MM.1S (cell line): ENCODE measurements around the gene MGARP.
A peak's percentile ranks its signal among the peaks of the same experiment; 100 is the strongest.

Experiments used
- DNase-seq: peaks from one replicate; pipeline ENCODE4 v3.0.0-alpha.2; 2015
- H2AFZ ChIP-seq: fragments of 300-600 bp; sonication (generic); 2 replicates; pipeline ENCODE4 v1.6.0; 2016; ENCODE audit warnings: antibody characterized with exemption, low read length
- H3F3A ChIP-seq: fragments of 300-600 bp; sonication (generic); 2 replicates; pipeline ENCODE4 v1.6.1; 2016; ENCODE audit warnings: mild to moderate bottlenecking, antibody characterized with exemption, low read length, moderate library complexity, mixed read lengths; ENCODE audit not compliant: insufficient read depth
- H3K27ac ChIP-seq: fragments of 300-600 bp; sonication (generic); 2 replicates; pipeline ENCODE4 v1.5.1; 2016; ENCODE audit warnings: mild to moderate bottlenecking, low read length
- H3K27me3 ChIP-seq: fragments of 300-600 bp; sonication (generic); replicated peaks from 2 replicates; pipeline ENCODE4 v1.6.0; 2016; ENCODE audit warnings: low read length; ENCODE audit not compliant: insufficient read depth
- H3K36me3 ChIP-seq: fragments of 300-600 bp; sonication (generic); replicated peaks from 2 replicates; pipeline ENCODE4 v1.6.1; 2016; ENCODE audit warnings: mild to moderate bottlenecking, low read length, mixed read lengths; ENCODE audit not compliant: insufficient read depth
- H3K4me1 ChIP-seq: fragments of 300-600 bp; sonication (generic); 2 replicates; pipeline ENCODE4 v1.6.1; 2016; ENCODE audit warnings: low read length, mixed read lengths
- H3K4me2 ChIP-seq: fragments of 300-600 bp; sonication (generic); 2 replicates; pipeline ENCODE4 v1.6.0; 2016; ENCODE audit warnings: low read depth, low read length
- H3K4me3 ChIP-seq: fragments of 300-600 bp; sonication (generic); 2 replicates; pipeline ENCODE4 v1.5.1; 2016; ENCODE audit warnings: low read length, mixed read lengths
- H3K79me2 ChIP-seq: fragments of 300-600 bp; sonication (generic); 2 replicates; pipeline ENCODE4 v1.6.1; 2016; ENCODE audit warnings: mixed run types, low read length, mixed read lengths
- H3K9ac ChIP-seq: fragments of 300-600 bp; sonication (generic); 2 replicates; pipeline ENCODE4 v1.6.1; 2016; ENCODE audit warnings: low read length, mixed read lengths
- H3K9me2 ChIP-seq: fragments of 300-600 bp; sonication (generic); replicated peaks from 2 replicates; pipeline ENCODE4 v1.6.1; 2016; ENCODE audit warnings: mild to moderate bottlenecking, low read length, mixed read lengths; ENCODE audit not compliant: insufficient read depth
- H3K9me3 ChIP-seq: fragments of 300-600 bp; sonication (generic); replicated peaks from 2 replicates; pipeline ENCODE4 v1.6.1; 2016; ENCODE audit warnings: mild to moderate bottlenecking, low read length, mixed read lengths; ENCODE audit not compliant: insufficient read depth
- H4K20me1 ChIP-seq: fragments of 300-600 bp; sonication (generic); 2 replicates; pipeline ENCODE4 v1.6.1; 2016; ENCODE audit warnings: mild to moderate bottlenecking, low read length, moderate library complexity, mixed read lengths; ENCODE audit not compliant: insufficient read depth
- CTCF ChIP-seq: fragments of 300-600 bp; sonication (generic); IDR thresholded peaks from 2 replicates; pipeline ENCODE4 v1.5.1; 2016; ENCODE audit warnings: antibody characterized with exemption, low read length, mixed read lengths
- EZH2 ChIP-seq: fragments of 300-600 bp; sonication (generic); optimal IDR thresholded peaks from 2 replicates; pipeline ENCODE3; 2017; ENCODE audit warnings: low read depth, mild to moderate bottlenecking, antibody characterized with exemption, low read length, mixed read lengths
- EZH2phosphoT487 ChIP-seq: fragments of 300-600 bp; sonication (generic); IDR thresholded peaks from 2 replicates; pipeline ENCODE4 v1.6.1; 2018; ENCODE audit warnings: antibody characterized with exemption, low read length

The MGARP gene

DNA sequence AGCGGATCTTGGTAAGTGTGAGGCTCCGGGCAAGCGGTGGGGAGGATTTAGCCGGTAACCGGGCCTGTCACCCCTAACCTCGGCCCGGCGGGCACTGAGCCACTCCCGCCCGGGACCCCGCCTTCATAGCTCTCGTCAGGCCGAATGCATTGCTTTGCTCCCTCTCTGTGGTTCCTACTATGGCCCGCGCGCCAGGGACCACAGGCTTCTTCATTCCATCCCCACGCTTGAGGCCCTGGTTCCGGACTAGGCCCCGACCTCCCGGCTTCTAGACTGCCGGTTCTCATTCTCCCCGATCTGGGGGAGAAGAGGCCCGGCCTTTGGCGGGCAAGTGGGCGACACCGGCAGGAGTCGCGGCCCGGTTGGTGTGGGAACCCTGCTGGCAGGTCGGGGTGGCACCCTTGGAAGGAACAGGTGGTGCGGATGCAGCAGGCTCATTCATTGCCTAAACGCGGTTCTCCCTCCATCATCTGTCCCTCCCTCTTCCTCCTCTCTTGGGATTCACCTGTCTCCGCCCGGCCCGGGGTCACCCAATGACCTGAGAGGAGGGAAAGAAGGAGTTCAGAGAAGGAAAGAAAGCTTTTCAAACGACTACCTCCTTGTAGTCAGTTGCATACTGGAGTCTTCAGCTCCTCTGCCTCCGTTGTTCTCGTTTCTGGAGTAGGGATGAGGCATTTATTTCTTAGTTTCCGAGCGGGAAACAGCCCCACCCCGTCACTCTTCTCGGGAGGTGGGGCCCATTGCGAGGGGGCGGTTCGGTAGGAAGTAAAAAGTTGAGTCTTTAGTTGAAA lies 22.0 kb upstream of the MGARP start, which contains the start of gene NDUFC1:
TSS of gene NDUFC1 (minus strand) at position 657 of the 791 bp plus-strand sequence. CDS start 6,679 bp downstream, outside the sequence.
- Histone ChIP-seq H4K20me1 (peaks cover 27% of the 10 kb centered on the region), H3K27me3 (no peaks in the 10 kb centered on the region), H3K9me3 (no peaks in the 10 kb centered on the region), H3K79me2 (peaks cover 87% of the 10 kb centered on the region), H3K4me1 (peaks cover 17% of the 10 kb centered on the region), H3K36me3 (0 out of 2 replicates have a peak, but pooled peaks cover 2% of the 10 kb centered on the region), H3K4me2 (peak within 1 kb of the TSS; percentile 76), H3F3A (peaks cover 28% of the 10 kb centered on the region), H2AFZ (peak within 1 kb of the TSS; percentile 76), H3K9me2 (no peaks in the 10 kb centered on the region), H3K27ac (peak within 1 kb of the TSS; percentile 82), H3K9ac (peak within 1 kb of the TSS; percentile 92), H3K4me3 (peak within 1 kb of the TSS; percentile 95)
- peak; percentile 65 for DNase-seq
- TF ChIP-seq EZH2phosphoT487 (no peak), CTCF (peak; percentile 35)

GRCh38 chr4:139301113-139301820 lies 21.2 kb upstream of the MGARP start, which contains the start of gene NAA15:
NAA15 (plus strand) TSS chr4:139301505; CDS start chr4:139301778, 273 bp downstream.
- peak within 1 kb of the TSS; percentile 82 for H3K27ac ChIP-seq
- peaks cover 34% of the 10 kb centered on the region for H3F3A ChIP-seq
- peak; percentile 99 for DNase-seq
- peak within 1 kb of the TSS; percentile 76 for H3K4me2 ChIP-seq
- H3K9me3 ChIP-seq: no peaks in the 10 kb centered on the region
- H3K9me2 ChIP-seq: no peaks in the 10 kb centered on the region
- peaks cover 25% of the 10 kb centered on the region for H3K4me1 ChIP-seq
- TF ChIP-seq CTCF (no peak), EZH2phosphoT487 (no peak)
- no peaks in the 10 kb centered on the region for H3K27me3 ChIP-seq
- H3K79me2 ChIP-seq: peaks cover 79% of the 10 kb centered on the region
- no peaks in the 10 kb centered on the region for H3K36me3 ChIP-seq
- peak within 1 kb of the TSS; percentile 92 for H3K9ac ChIP-seq
- H4K20me1 ChIP-seq: peaks cover 21% of the 10 kb centered on the region
- peak within 1 kb of the TSS; percentile 95 for H3K4me3 ChIP-seq
- peak within 1 kb of the TSS; percentile 88 for H2AFZ ChIP-seq

DNA sequence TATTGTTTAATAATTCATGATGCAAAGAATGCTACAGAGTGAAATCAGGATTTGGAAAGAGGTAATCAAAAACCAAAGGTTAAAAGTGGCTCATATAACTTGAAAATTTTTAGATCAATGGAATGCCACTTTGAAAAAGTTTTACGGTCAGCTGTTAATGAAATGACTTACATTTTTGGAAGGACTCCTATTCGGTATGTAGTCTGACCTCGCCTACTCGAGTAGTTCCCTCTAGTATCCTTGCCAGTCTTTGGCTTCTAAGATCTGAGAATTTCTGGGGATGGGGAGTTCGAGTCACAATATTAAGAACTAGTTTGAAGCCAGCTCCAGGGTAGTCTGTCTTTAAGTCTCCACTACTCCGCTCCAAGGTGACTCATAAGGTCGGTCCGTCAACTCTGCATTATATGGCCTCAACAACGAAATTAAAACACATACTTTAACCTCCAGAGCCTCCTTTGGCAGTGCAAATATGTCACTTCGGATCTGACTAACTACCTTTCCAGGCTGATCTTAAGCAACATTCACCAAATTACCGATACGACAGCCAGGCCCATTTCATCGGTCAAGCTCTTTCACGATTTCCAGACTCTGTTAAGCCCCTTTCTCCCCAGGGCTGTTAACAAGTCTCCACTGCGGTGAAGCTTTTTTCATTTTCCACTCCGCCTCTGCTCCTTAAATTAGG lies 20.5 kb upstream of the MGARP start:
- Histone ChIP-seq H3K4me1 (peaks cover 29% of the 10 kb centered on the region), H3K27ac (peak overlapping the region; percentile 82), H2AFZ (peak overlapping the region; percentile 88), H3K4me2 (peak overlapping the region; percentile 61), H4K20me1 (peaks cover 16% of the 10 kb centered on the region), H3K27me3 (no peaks in the 10 kb centered on the region), H3K4me3 (peak overlapping the region; percentile 95), H3K9me3 (no peaks in the 10 kb centered on the region), H3K9ac (peak overlapping the region; percentile 92), H3K36me3 (no peaks in the 10 kb centered on the region), H3K79me2 (peaks cover 72% of the 10 kb centered on the region), H3K9me2 (no peaks in the 10 kb centered on the region), H3F3A (peaks cover 37% of the 10 kb centered on the region)
- TF ChIP-seq CTCF: no peak; the same call in 1 of the 2 replicates
- TF ChIP-seq EZH2phosphoT487: no peak
- no peak for TF ChIP-seq EZH2
- no peak for DNase-seq
